GM18511 (cell line): Measurements from ENCODE around the gene TIMM23.
"Not testable (repeated sequence)": the region's sequence is repeated elsewhere in the genome, so short reads cannot be mapped to it uniquely, and the experiment has no call there.

Experiments used
- ATAC-seq: cut with Tn5 transposase; IDR thresholded peaks from one replicate; pipeline ENCODE4 v1.9.1; 2021; ENCODE audit warnings: mild to moderate bottlenecking, moderate library complexity; ENCODE audit not compliant: unreplicated experiment

The TIMM23 gene

GRCh38 chr10:46020344-46020657 is 48.0 kb downstream of the TIMM23 start:
- no peak for ATAC-seq

- ATAC-seq = peak; percentile 85
Observed at GRCh38 chr10:46022978-46023702, 50.9 kb downstream of the TIMM23 start.

GRCh38 chr10:46024948-46025347 is 52.7 kb downstream of the TIMM23 start:
- no peak for ATAC-seq

- ATAC-seq = no peak
Observed at GRCh38 chr10:46025406-46025805, 53.1 kb downstream of the TIMM23 start.

- ATAC-seq = no peak
Observed at GRCh38 chr10:46026106-46026505, 53.8 kb downstream of the TIMM23 start.

- ATAC-seq = peak; percentile 51
Observed at GRCh38 chr10:46028584-46029460, 56.5 kb downstream of the TIMM23 start.

- ATAC-seq = no peak
Observed at GRCh38 chr10:46029461-46030030, 57.3 kb downstream of the TIMM23 start.

GRCh38 chr10:46030091-46030937 is 58.0 kb downstream of the TIMM23 start, which contains the start of gene NCOA4:
NCOA4 (minus strand) TSS chr10:46030623; CDS start chr10:46016680, 13,943 bp downstream.
- peak; percentile 97 for ATAC-seq

GRCh38 chr10:46031648-46032532 is 59.6 kb downstream of the TIMM23 start:
- no peak for ATAC-seq

- ATAC-seq = no peak
Observed at GRCh38 chr10:46033602-46034011, 61.3 kb downstream of the TIMM23 start.

- no peak for ATAC-seq
Observed at GRCh38 chr10:46035923-46036849, 63.9 kb downstream of the TIMM23 start.

GRCh38 chr10:46037107-46037825 is 65.0 kb downstream of the TIMM23 start:
- no peak for ATAC-seq

GRCh38 chr10:46040004-46040403 is 67.7 kb downstream of the TIMM23 start:
- ATAC-seq = no peak

GRCh38 chr10:46042527-46042926 is 70.2 kb downstream of the TIMM23 start:
- no peak for ATAC-seq

- ATAC-seq = no peak
Observed at GRCh38 chr10:46046261-46046660, 74.0 kb downstream of the TIMM23 start, which contains the start of gene MSMB. MSMB (minus strand) TSS chr10:46046269; CDS start chr10:46046237, 32 bp downstream.

GRCh38 chr10:46048152-46048551 is 75.9 kb downstream of the TIMM23 start:
- no peak for ATAC-seq

- ATAC-seq = not testable (repeated sequence)
Observed at GRCh38 chr10:46049497-46049831, 77.2 kb downstream of the TIMM23 start.
